HepG2 (cell line): Measurements from ENCODE around the gene KLHL12.

ENCODE experiments used
- CEBPG ChIP-seq: IDR thresholded peaks from 2 replicates; pipeline ENCODE4 v1.6.1; 2016
- KAT7 ChIP-seq: IDR thresholded peaks from 2 replicates; pipeline ENCODE4 v1.6.1; 2018; ENCODE audit warnings: borderline replicate concordance, missing compliant biosample characterization
- KLF6 ChIP-seq: IDR thresholded peaks from 2 replicates; pipeline ENCODE4 v1.8.0; 2016; ENCODE audit warnings: missing biosample characterization, missing genetic modification reagents
- MAX ChIP-seq: IDR thresholded peaks from 2 replicates; pipeline ENCODE4 v1.6.1; 2012; ENCODE audit warnings: inconsistent platforms
- NFE2L1 ChIP-seq: sonication (generic); formaldehyde crosslinking; IDR thresholded peaks from 2 replicates; pipeline ENCODE4 v1.4.0; 2020; ENCODE audit warnings: missing genetic modification reagents, mild to moderate bottlenecking, borderline replicate concordance
- PBX3 ChIP-seq: sonication (generic); formaldehyde crosslinking; IDR thresholded peaks from 2 replicates; pipeline ENCODE4 v1.8.1; 2023; ENCODE audit warnings: missing genetic modification reagents, inconsistent platforms, borderline replicate concordance
- TCF7 ChIP-seq: sonication (generic); IDR thresholded peaks from 2 replicates; pipeline ENCODE4 v1.6.1; 2016; ENCODE audit warnings: antibody characterized with exemption, low read depth
- ZNF121 ChIP-seq: sonication (generic); formaldehyde crosslinking; IDR thresholded peaks from 2 replicates; pipeline ENCODE4 v1.5.0; 2020; ENCODE audit warnings: mild to moderate bottlenecking, missing genetic modification reagents
- ZNF138 ChIP-seq: sonication (generic); formaldehyde crosslinking; IDR thresholded peaks from 2 replicates; pipeline ENCODE4 v1.5.0; 2020; ENCODE audit warnings: mild to moderate bottlenecking, low read depth, missing genetic modification reagents
- ZNF326 ChIP-seq: sonication (generic); formaldehyde crosslinking; IDR thresholded peaks from 2 replicates; pipeline ENCODE4 v1.4.0; 2020; ENCODE audit warnings: missing genetic modification reagents, borderline replicate concordance
- ZNF614 ChIP-seq: IDR thresholded peaks from 2 replicates; pipeline ENCODE4 v1.6.1; 2018; ENCODE audit warnings: missing biosample characterization, missing genetic modification reagents, inconsistent platforms, borderline replicate concordance
- TF ChIP-seq, protein P1 (sequence below): sonication (generic); formaldehyde crosslinking; IDR thresholded peaks from 2 replicates; pipeline ENCODE4 v1.4.0; 2020; ENCODE audit warnings: missing genetic modification reagents
- TF ChIP-seq, protein P2 (sequence below): sonication (generic); formaldehyde crosslinking; IDR thresholded peaks from 2 replicates; pipeline ENCODE4 v1.5.0; 2020; ENCODE audit warnings: mild to moderate bottlenecking, missing genetic modification reagents, moderate library complexity

- TF ChIP-seq, protein P1, sequence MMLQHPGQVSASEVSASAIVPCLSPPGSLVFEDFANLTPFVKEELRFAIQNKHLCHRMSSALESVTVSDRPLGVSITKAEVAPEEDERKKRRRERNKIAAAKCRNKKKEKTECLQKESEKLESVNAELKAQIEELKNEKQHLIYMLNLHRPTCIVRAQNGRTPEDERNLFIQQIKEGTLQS (CRISPR knock-in tag), result no peak
- TF ChIP-seq, protein P2, sequence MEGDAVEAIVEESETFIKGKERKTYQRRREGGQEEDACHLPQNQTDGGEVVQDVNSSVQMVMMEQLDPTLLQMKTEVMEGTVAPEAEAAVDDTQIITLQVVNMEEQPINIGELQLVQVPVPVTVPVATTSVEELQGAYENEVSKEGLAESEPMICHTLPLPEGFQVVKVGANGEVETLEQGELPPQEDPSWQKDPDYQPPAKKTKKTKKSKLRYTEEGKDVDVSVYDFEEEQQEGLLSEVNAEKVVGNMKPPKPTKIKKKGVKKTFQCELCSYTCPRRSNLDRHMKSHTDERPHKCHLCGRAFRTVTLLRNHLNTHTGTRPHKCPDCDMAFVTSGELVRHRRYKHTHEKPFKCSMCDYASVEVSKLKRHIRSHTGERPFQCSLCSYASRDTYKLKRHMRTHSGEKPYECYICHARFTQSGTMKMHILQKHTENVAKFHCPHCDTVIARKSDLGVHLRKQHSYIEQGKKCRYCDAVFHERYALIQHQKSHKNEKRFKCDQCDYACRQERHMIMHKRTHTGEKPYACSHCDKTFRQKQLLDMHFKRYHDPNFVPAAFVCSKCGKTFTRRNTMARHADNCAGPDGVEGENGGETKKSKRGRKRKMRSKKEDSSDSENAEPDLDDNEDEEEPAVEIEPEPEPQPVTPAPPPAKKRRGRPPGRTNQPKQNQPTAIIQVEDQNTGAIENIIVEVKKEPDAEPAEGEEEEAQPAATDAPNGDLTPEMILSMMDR (CRISPR knock-in tag), result no peak
- TF ChIP-seq MAX, result no peak
- TF ChIP-seq ZNF138 (CRISPR knock-in tag), result no peak
- TF ChIP-seq ZNF614, result no peak
- TF ChIP-seq NFE2L1, result no peak
- no peak for TF ChIP-seq CEBPG
- no peak for TF ChIP-seq TCF7
- TF ChIP-seq ZNF326 (CRISPR knock-in tag), result no peak
- no peak for TF ChIP-seq ZNF121 (CRISPR knock-in tag)
- no peak for TF ChIP-seq KLF6
- TF ChIP-seq PBX3 (CRISPR knock-in tag), result no peak
- TF ChIP-seq KAT7 (CRISPR knock-in tag), result no peak
These were observed 54.0 kb downstream of the KLHL12 start for GRCh38 chr1:202873026-202873425.
